Measurements from ENCODE around the gene VSTM4.

GRCh38 chr10:48996329-48996728, 119.0 kb downstream of the VSTM4 start:
- TF ChIP-seq POLR2AphosphoS5 (IDR thresholded peaks at IDR 0.05; ENCODE audit: low read depth) (no peak), SPI1 (IDR thresholded peaks at IDR 0.05; ENCODE audit: borderline replicate concordance, low read depth) (no peak), CTCF (IDR thresholded peaks at IDR 0.05; ENCODE audit: insufficient read depth, low read length) (no peak)

Measured in HL-60 (cell line).